GM12878 (cell line): ENCODE results near the gene VAV2.

Source experiments
- CREM ChIP-seq: IDR thresholded peaks from 2 replicates; pipeline ENCODE4 v1.6.1; 2014; ENCODE audit warnings: antibody characterized with exemption, low read depth
- EED ChIP-seq: sonication (generic); IDR thresholded peaks from 2 replicates; pipeline ENCODE4 v1.6.1; 2016; ENCODE audit warnings: antibody characterized with exemption, low read depth
- EP300 ChIP-seq, 2 experiments: fragments of 150-350 bp in 1 of 2; IDR thresholded peaks; 2 replicates each; pipeline ENCODE4 v1.6.1; 2011 to 2012; ENCODE audit warnings: low read depth in 2 of 2, low read length in 2 of 2, borderline replicate concordance in 1 of 2, improper control_type of control experiment in 1 of 2, inconsistent platforms in 1 of 2; ENCODE audit not compliant: control insufficient read depth in 1 of 2
- HCFC1 ChIP-seq: fragments of 150-350 bp; IDR thresholded peaks from 2 replicates; pipeline ENCODE4 v1.6.1; 2014; ENCODE audit warnings: low read length
- MTA3 ChIP-seq: IDR thresholded peaks from 2 replicates; pipeline ENCODE4 v1.6.1; 2012; ENCODE audit warnings: low read length, inconsistent platforms, borderline replicate concordance
- NRF1 ChIP-seq: conservative IDR thresholded peaks from 2 replicates; pipeline ENCODE4 v1.6.1; 2011; ENCODE audit warnings: mild to moderate bottlenecking, low read depth, low read length, improper control_type of control experiment
- SIX5 ChIP-seq: IDR thresholded peaks from 2 replicates; pipeline ENCODE4 v1.6.1; 2011; ENCODE audit warnings: mild to moderate bottlenecking, low read depth, low read length, moderate library complexity; ENCODE audit not compliant: severe bottlenecking
- SUPT20H ChIP-seq: IDR thresholded peaks from 2 replicates; pipeline ENCODE4 v1.6.1; 2011; ENCODE audit warnings: low read depth, mild to moderate bottlenecking, low read length, moderate library complexity, borderline replicate concordance; ENCODE audit not compliant: control insufficient read depth
- SUZ12 ChIP-seq: fragments of 200-600 bp; sonication (generic); IDR thresholded peaks from one replicate; pipeline ENCODE4 v1.6.1; 2018; ENCODE audit warnings: antibody characterized with exemption, mild to moderate bottlenecking; ENCODE audit not compliant: unreplicated experiment
- ZNF274 ChIP-seq: IDR thresholded peaks from one replicate; pipeline ENCODE4 v1.8.0; 2011; ENCODE audit not compliant: insufficient read length, insufficient read depth
- TF ChIP-seq, protein P1 (sequence below): fragments of 450-650 bp; IDR thresholded peaks from 2 replicates; pipeline ENCODE4 v1.6.1; 2018; ENCODE audit warnings: mild to moderate bottlenecking, low read depth, moderate library complexity; ENCODE audit not compliant: partially characterized antibody
- TF ChIP-seq, protein P2 (sequence below), 3 experiments: IDR thresholded peaks in 2 of 3; conservative IDR thresholded peaks in 1 of 3; 2 replicates each; pipeline ENCODE4 v1.5.1; 2011; ENCODE audit warnings: low read depth in 3 of 3, low read length in 3 of 3, mild to moderate bottlenecking in 3 of 3, control low read depth in 2 of 3, moderate library complexity in 2 of 3, inconsistent platforms in 1 of 3, mixed read lengths in 1 of 3; ENCODE audit not compliant: control insufficient read depth in 2 of 3, insufficient read depth in 1 of 3; ENCODE audit errors: extremely low read depth in 1 of 3

DNA sequence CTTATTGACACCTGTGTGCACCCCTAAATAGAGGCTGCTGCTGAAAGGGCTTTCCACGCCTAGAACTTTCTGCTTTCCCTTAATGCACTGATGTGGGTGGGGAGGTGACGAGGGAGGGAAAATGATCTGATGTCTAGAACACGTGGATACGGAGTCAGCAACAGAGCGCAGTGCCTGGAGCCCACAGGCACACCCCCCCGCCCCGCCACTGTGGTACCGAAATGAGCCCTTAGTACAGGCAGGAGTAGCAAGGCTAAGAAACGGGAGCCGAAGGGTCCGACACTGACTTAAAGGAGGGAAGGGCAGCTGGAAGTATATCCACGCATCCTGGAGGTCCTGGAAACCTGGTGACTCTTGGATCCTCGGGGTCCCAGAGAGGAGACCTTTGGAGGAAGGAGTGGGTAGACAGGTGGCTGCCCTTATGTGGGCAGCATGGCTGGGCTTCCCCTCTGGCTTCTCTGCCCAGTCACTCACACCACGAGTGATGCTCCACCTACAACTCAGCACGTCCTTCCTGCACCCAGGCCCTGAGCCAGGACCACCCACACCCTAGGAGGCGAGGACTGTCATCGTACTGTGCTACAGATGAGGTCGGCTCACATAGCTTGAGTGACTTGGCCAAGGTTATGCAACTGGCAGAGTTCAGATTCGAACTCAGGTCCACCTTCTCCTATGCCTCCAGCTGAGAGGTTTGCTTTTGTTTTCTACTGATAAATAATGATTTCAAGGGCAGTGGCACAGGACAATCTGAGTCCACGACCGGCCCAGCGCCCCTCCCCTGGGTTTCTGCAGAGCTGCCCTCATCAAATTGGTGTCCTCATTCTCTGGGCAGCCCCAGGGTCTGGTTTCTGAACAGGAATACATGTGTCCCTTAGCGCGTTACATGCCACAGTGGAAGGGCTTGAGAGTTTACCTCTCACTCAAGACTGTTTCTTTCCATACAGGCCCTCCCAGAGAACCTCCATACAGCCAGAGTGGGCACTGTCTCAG, 4.7 kb upstream of the VAV2 start:
- no peak for TF ChIP-seq SUZ12
- TF ChIP-seq HCFC1, result no peak
- TF ChIP-seq, protein P1, sequence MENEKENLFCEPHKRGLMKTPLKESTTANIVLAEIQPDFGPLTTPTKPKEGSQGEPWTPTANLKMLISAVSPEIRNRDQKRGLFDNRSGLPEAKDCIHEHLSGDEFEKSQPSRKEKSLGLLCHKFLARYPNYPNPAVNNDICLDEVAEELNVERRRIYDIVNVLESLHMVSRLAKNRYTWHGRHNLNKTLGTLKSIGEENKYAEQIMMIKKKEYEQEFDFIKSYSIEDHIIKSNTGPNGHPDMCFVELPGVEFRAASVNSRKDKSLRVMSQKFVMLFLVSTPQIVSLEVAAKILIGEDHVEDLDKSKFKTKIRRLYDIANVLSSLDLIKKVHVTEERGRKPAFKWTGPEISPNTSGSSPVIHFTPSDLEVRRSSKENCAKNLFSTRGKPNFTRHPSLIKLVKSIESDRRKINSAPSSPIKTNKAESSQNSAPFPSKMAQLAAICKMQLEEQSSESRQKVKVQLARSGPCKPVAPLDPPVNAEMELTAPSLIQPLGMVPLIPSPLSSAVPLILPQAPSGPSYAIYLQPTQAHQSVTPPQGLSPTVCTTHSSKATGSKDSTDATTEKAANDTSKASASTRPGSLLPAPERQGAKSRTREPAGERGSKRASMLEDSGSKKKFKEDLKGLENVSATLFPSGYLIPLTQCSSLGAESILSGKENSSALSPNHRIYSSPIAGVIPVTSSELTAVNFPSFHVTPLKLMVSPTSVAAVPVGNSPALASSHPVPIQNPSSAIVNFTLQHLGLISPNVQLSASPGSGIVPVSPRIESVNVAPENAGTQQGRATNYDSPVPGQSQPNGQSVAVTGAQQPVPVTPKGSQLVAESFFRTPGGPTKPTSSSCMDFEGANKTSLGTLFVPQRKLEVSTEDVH, result no peak
- TF ChIP-seq SUPT20H, result no peak
- no peak for TF ChIP-seq EED
- TF ChIP-seq EP300 (IDR thresholded peaks at IDR 0.05; ENCODE audit: borderline replicate concordance in 1 of 2, control insufficient read depth in 1 of 2, low read depth in 2 of 2, low read length in 2 of 2), result no peak
- TF ChIP-seq ZNF274, result no peak
- TF ChIP-seq CREM, result no peak
- no peak for TF ChIP-seq MTA3
- TF ChIP-seq, protein P2, sequence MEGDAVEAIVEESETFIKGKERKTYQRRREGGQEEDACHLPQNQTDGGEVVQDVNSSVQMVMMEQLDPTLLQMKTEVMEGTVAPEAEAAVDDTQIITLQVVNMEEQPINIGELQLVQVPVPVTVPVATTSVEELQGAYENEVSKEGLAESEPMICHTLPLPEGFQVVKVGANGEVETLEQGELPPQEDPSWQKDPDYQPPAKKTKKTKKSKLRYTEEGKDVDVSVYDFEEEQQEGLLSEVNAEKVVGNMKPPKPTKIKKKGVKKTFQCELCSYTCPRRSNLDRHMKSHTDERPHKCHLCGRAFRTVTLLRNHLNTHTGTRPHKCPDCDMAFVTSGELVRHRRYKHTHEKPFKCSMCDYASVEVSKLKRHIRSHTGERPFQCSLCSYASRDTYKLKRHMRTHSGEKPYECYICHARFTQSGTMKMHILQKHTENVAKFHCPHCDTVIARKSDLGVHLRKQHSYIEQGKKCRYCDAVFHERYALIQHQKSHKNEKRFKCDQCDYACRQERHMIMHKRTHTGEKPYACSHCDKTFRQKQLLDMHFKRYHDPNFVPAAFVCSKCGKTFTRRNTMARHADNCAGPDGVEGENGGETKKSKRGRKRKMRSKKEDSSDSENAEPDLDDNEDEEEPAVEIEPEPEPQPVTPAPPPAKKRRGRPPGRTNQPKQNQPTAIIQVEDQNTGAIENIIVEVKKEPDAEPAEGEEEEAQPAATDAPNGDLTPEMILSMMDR (IDR thresholded peaks at IDR 0.05 in 2 of 3, conservative IDR thresholded peaks at IDR 0.05 in 1 of 3; ENCODE audit: control insufficient read depth in 2 of 3, extremely low read depth in 1 of 3, insufficient read depth in 1 of 3, low read depth in 3 of 3, low read length in 3 of 3), result no peak
- TF ChIP-seq NRF1, result no peak
- no peak for TF ChIP-seq SIX5
